GM19025 (cell line): ENCODE measurements around the gene FAT4.

ENCODE experiments used
- ATAC-seq: cut with Tn5 transposase; IDR thresholded peaks from one replicate; pipeline ENCODE4 v1.9.1; 2021; ENCODE audit warnings: mild to moderate bottlenecking, low read depth, moderate library complexity; ENCODE audit not compliant: unreplicated experiment

FAT4 gene

GRCh38 chr4:125316791-125317524, 2.2 kb downstream of the FAT4 start:
- no peak for ATAC-seq

- ATAC-seq: no peak
Observed at GRCh38 chr4:125317525-125317877, 2.7 kb downstream of the FAT4 start.

GRCh38 chr4:125319311-125319710, 4.6 kb downstream of the FAT4 start:
- no peak for ATAC-seq

GRCh38 chr4:125321709-125322365, 7.1 kb downstream of the FAT4 start:
- no peak for ATAC-seq

GRCh38 chr4:125322366-125322730, 7.6 kb downstream of the FAT4 start:
- no peak for ATAC-seq

GRCh38 chr4:125323654-125324053, 8.9 kb downstream of the FAT4 start:
- ATAC-seq: no peak

- no peak for ATAC-seq
Observed at GRCh38 chr4:125325733-125326132, 11.0 kb downstream of the FAT4 start.

- ATAC-seq: no peak
Observed at GRCh38 chr4:125331116-125331515, 16.4 kb downstream of the FAT4 start.

GRCh38 chr4:125334926-125335325, 20.2 kb downstream of the FAT4 start:
- ATAC-seq: no peak

GRCh38 chr4:125338814-125339213, 24.1 kb downstream of the FAT4 start:
- no peak for ATAC-seq

GRCh38 chr4:125344198-125344597, 29.4 kb downstream of the FAT4 start:
- no peak for ATAC-seq

GRCh38 chr4:125346616-125347015, 31.9 kb downstream of the FAT4 start:
- no peak for ATAC-seq

GRCh38 chr4:125350470-125351135, 35.8 kb downstream of the FAT4 start:
- no peak for ATAC-seq

- ATAC-seq: no peak
Observed at GRCh38 chr4:125352521-125352920, 37.8 kb downstream of the FAT4 start.

- no peak for ATAC-seq
Observed at GRCh38 chr4:125353131-125353530, 38.4 kb downstream of the FAT4 start.

GRCh38 chr4:125355791-125356190, 41.0 kb downstream of the FAT4 start:
- no peak for ATAC-seq

- no peak for ATAC-seq
Observed at GRCh38 chr4:125357675-125358074, 42.9 kb downstream of the FAT4 start.

- ATAC-seq: no peak
Observed at GRCh38 chr4:125358453-125358852, 43.7 kb downstream of the FAT4 start.

GRCh38 chr4:125359363-125359762, 44.6 kb downstream of the FAT4 start:
- no peak for ATAC-seq

GRCh38 chr4:125359960-125360634, 45.3 kb downstream of the FAT4 start:
- ATAC-seq: no peak

- no peak for ATAC-seq
Observed at GRCh38 chr4:125360727-125361126, 46.0 kb downstream of the FAT4 start.
